Measurements from ENCODE around the gene DDX31.

The DDX31 gene

GRCh38 chr9:132632413-132633129 is 37.2 kb downstream of the DDX31 start:
- no peak for DNase-seq

GRCh38 chr9:132631685-132632084 is 38.1 kb downstream of the DDX31 start:
- DNase-seq = no peak

DNA sequence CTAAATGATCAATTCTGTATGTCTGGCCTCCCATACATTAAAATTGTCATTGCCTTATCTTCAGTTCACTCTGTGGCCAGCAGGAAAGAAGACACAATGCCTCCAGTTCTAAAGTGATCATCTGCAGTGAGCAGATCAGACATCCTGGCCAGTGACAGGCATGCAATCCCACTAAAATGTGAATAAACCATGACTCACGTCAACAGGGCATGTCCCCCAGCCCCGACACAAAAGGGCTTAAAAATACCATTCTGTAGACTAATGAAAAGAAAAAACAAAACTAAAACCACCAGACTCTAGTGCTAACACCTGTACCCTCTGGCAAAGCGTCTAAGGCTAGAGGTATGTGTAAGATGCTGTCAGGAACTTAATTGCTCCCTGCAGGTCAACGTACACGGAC is 38.5 kb downstream of the DDX31 start:
- DNase-seq = no peak

DNA sequence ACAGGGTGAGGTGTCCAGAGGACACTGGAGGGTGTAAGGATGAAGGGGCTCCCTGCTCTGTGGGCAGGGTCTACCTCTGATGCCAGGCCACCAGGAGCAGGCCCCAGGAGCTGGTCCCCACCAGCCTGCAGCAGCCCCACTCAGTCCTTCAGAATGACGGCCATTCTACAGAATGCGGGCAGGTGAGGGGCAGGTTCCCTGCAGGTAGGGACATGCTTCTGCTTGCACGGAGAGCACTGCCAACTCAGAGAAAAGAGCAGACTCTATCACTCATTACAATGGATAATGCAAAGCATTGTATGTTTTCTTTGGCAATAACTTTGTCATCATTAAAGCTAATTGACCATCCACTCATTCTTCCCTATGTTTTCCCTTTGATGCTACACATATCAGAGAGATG is 39.0 kb downstream of the DDX31 start:
- no peak for DNase-seq

- DNase-seq = no peak
These were observed 39.7 kb downstream of the DDX31 start for GRCh38 chr9:132630116-132630515.

GRCh38 chr9:132628746-132629145 is 41.0 kb downstream of the DDX31 start:
- no peak for DNase-seq

DNA sequence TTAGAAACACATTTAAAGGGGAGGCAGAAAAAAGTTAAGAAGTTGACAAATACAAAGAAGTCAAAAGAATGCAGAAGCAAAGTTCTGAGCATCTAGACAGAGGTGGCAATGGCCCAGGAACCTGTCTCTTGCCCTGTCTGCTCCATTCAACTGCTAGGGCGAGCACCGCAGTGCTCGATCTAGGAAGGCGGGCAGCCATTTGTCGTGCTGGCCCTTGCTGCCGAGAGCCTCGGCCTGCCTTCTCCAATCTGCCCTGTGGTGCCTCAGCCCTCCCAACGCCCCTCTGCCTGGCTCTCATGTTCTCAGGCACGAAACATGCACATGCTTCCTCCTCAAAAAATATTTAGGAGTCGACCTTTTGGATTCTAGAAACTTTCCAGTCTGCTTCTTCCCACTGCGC is 42.2 kb downstream of the DDX31 start:
- no peak for DNase-seq

- no peak for DNase-seq
These were observed 42.7 kb downstream of the DDX31 start for GRCh38 chr9:132627106-132627505.

DNA sequence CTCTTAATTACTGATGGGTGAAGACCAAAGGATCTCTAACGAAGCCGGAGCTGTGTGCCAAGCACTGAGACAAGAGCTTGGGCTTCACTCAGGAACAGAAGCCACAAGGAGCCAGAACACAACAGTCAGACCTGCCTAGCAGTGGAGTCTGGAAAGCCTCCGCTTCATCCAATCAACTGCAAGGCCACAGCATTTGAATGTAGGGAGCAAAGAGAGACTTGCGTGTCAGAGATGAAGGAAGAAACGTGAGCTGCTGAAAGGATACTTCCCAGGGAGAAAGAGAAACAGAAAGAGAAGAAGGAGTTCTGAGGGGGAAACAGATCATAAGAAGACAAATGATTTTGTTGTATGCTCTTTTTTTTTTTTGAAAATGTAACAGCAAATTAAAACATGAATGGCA is 43.5 kb downstream of the DDX31 start:
- DNase-seq = no peak

DNA sequence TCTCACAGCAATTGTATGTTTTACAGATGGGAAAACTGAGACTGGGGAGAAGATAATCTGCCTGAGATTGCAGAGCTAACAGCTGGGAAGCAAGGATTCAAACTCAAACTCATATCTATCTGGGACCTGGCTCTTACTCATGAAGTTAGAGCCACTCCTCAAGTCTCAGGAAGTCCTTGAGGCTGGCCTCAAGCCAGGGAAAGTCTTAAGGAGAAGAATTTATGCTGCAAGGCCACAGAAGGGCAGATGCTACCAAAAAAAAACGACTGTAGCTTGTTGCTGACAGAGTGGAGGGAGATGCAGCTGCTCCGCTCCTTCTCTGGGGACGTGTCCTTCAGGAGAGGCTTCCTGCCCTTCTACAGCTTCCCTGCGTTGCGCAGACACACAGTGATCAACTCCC is 47.6 kb downstream of the DDX31 start:
- no peak for DNase-seq

DNA sequence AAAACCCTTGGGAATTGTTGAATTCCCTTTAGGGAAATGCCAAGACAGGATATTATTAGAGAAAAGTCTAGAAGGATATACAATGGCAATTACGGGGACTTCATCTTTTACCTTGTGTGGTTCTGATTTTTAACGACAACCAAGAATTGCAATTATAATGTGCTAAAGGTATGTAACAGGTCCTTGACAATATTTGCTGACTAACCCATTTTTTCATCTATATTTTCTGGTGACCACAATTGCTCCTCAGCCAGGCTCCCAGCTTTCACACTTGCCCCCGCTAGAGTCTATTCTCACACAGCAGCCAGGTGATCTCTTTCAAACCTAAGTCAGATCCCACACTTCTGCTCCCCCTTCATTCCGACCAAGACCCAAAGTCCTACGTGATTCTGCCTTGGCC is 53.1 kb downstream of the DDX31 start:
- no peak for DNase-seq

- DNase-seq = no peak
These were observed 54.0 kb downstream of the DDX31 start for GRCh38 chr9:132615774-132616173.

GRCh38 chr9:132614324-132614723 is 55.5 kb downstream of the DDX31 start:
- no peak for DNase-seq

GRCh38 chr9:132610661-132611060 is 59.1 kb downstream of the DDX31 start:
- no peak for DNase-seq

GRCh38 chr9:132609829-132610228 is 60.0 kb downstream of the DDX31 start:
- DNase-seq = no peak

- DNase-seq = no peak
These were observed 60.6 kb downstream of the DDX31 start for GRCh38 chr9:132609184-132609583.

GRCh38 chr9:132606066-132606465 is 63.7 kb downstream of the DDX31 start:
- no peak for DNase-seq

DNA sequence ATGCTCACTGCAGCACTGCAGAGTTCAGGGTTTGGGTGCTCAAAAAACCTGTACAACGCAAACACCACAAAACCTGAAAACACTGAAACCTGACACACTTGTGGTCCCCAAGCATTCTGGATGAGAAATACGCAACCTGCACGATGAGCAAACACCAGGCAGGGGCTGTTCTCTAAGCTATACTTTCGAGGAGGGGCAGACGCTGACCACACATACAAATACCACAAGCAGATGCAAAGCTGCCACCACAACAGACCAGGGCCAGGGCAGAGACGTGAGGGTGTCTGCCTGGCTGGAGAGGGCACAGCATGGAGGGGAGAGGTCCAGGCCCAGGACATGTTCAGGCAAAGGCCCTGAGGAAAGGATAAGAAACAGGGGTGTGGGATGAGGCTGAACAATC is 64.4 kb downstream of the DDX31 start:
- DNase-seq = no peak

DNA sequence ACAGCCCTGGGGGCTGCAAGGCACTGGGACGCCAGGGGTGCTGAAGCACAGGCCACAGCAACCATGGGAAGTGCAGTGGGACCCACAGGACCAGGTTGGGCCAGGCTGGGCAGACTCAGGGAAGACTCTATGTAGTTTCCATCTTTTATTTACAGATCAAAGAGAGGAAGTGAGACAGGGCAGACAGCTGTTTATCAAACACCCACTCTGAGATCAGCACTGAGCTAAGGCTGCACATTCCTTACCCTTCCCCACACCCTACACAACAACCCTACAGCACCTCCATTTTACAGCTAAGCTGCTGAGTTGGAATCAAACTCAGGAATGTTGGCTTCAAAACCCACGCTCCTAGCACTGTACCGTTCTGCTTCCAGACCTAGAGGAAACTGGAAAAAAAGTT is 67.6 kb downstream of the DDX31 start:
- no peak for DNase-seq

GRCh38 chr9:132600326-132600984 is 69.3 kb downstream of the DDX31 start:
- DNase-seq = no peak

- DNase-seq = no peak
These were observed 72.6 kb downstream of the DDX31 start for GRCh38 chr9:132597073-132597775.

GRCh38 chr9:132596200-132596599 is 73.6 kb downstream of the DDX31 start:
- DNase-seq = no peak

GRCh38 chr9:132595319-132595718 is 74.5 kb downstream of the DDX31 start:
- no peak for DNase-seq

DNA sequence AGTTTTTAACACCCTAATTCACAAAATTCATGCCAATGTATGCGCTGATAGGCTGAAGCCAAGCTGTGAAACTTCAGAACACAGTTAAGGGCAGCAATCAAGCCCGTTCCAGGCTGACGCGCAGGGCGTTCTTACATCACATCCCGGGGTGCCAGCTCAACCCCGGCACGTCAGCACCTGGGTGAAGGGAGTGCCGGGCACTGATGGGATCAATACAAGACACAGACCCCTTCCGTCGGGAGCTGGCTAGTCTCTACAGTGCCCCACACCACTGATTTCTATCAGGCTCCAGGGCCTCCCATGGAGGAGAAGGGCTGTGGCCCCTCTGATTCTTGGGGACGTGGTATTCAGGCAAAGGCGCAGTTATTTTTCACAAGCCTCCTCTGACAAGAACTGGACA is 75.4 kb downstream of the DDX31 start:
- no peak for DNase-seq

All from RPMI8226 (cell line).